Sigmoid colon (tissue), 7 donors: ENCODE measurements around the gene NOP16. TPM values are rescaled to one million over a fixed set of nuclear protein-coding genes. Genes with fewer than 3 reads are reported as not detected.

ENCODE experiments used
- DNase-seq: peaks from one replicate; pipeline ENCODE4 v3.0.0-alpha.2; 2019
- H3K27ac ChIP-seq, 4 donors: fragments of 200-600 bp; sonication (generic); one replicate each; pipeline ENCODE4 v1.5.1; 2016 to 2019; ENCODE audit warnings: mild to moderate bottlenecking in 1 of 4
- H3K27me3 ChIP-seq, 3 donors: fragments of 200-600 bp; sonication (generic); one replicate each; pipeline ENCODE4 v1.5.1; 2019; ENCODE audit warnings: mild to moderate bottlenecking in 1 of 3
- H3K36me3 ChIP-seq, 4 donors: fragments of 200-600 bp; sonication (generic); one replicate each; pipeline ENCODE4 v1.5.1; 2016 to 2019
- H3K4me1 ChIP-seq, 4 donors: fragments of 200-600 bp; sonication (generic); one replicate each; pipeline ENCODE4 v1.5.1; 2017 to 2019
- H3K4me3 ChIP-seq, 4 donors: fragments of 200-600 bp; sonication (generic); one replicate each; pipeline ENCODE4 v1.5.1; 2017 to 2019; ENCODE audit warnings: mild to moderate bottlenecking in 2 of 4, moderate library complexity in 1 of 4
- H3K9me3 ChIP-seq, 4 donors: fragments of 200-600 bp in 3 of 4; sonication (generic) in 3 of 4; one replicate each; pipeline versions ENCODE4 v1.5.1 to v1.6.1; 2013 to 2019
- EP300 ChIP-seq, 4 donors: sonication (generic); formaldehyde crosslinking; IDR thresholded peaks; one replicate each; pipeline ENCODE4 v1.6.1; 2017; ENCODE audit warnings: antibody characterized with exemption in 4 of 4
- POLR2A ChIP-seq, 2 donors: fragments of 450-650 bp; IDR thresholded peaks; one replicate each; pipeline ENCODE4 v1.6.1; 2016; ENCODE audit warnings: antibody characterized with exemption in 2 of 2, mild to moderate bottlenecking in 2 of 2, moderate library complexity in 2 of 2
- POLR2AphosphoS5 ChIP-seq, 4 donors: sonication (generic); formaldehyde crosslinking; IDR thresholded peaks; one replicate each; pipeline ENCODE4 v1.6.1; 2017; ENCODE audit warnings: antibody characterized with exemption in 4 of 4
- WGBS, 2 donors: extraction: QIAGEN DNeasy Blood & Tissue Kit; methylation state at CpG; one replicate each; pipeline ENCODE4 v1.1.7; 2013; 5-methylcytosine and 5-hydroxymethylcytosine counted together
- intact Hi-C: fragments of 100-400 bp; cut with DNase I; formaldehyde crosslinking; loops from one replicate; pipeline ENCODE4 v1.15.1; 2023
- polyA plus RNA-seq, 3 donors: library from polyadenylated mRNA; stranded (reverse); fragments of 200-250 nt; gene quantifications; one replicate each; pipeline ENCODE4 v1.2.3, GENCODE V29; 2013
- total RNA-seq, 4 donors: library from RNA; depleted of rRNA; stranded (reverse); fragments of >200 nt; gene quantifications; one replicate each; pipeline ENCODE4 v1.1.0, GENCODE V29; 2016
- TF ChIP-seq, protein P1 (sequence below), 4 experiments: fragments of 450-650 bp in 3 of 4; fragments of 200-600 bp in 1 of 4; IDR thresholded peaks; one replicate each; pipeline ENCODE4 v1.5.1; 2016 to 2019; ENCODE audit warnings: antibody characterized with exemption in 4 of 4, mild to moderate bottlenecking in 3 of 4, moderate library complexity in 2 of 4
- donor health status: healthy with polysubstance abuse.
- donor health status: Bipolar disorder and iron deficiency.
- donor health status: healthy.

The NOP16 gene
- total and polyA plus RNA-seq, 7 donors = 4.4 to 50.7 (median 17.8) TPM

DNA sequence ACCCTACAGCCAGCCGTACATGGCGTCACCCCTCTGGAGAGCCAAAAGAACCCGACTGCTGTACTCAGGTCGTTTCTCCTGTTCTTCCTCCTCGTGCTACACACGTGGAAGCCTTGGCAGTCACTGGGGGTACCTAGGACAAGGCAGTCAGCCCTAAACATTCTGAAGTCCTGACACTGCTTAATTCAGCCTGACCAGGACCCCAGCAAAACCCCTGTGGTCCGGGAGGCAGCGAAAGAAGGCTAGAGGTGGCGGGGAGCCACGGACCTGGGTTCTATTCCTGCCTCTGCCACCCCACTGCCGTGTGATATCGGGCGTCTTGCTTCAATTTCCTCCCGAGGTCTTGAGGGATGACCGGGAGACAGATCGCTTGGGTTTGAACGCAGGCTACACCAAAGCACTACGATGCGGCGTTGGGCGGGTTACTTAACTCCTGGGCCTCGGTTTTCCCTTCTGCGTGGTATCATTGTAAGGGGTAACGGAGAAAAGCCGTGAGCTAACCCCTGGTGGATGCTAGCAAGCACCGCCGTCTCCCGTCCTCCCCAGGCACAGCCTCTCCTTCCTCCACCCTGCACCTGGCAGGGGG lies 23.5 kb downstream of the NOP16 start:
- Histone ChIP-seq H3K4me1 (peaks cover 0 to 32% (median 27%) of the 10 kb centered on the region in 4 donors), H3K27ac (peak overlapping the region; percentile 81 to 85 (median 83)), H3K36me3 (peaks cover 0 to 27% (median 8%) of the 10 kb centered on the region in 4 donors), H3K4me3 (peak overlapping the region; percentile 47 to 85 (median 72)), H3K9me3 (no peaks in the 10 kb centered on the region), H3K27me3 (no peaks in the 10 kb centered on the region)
- WGBS, 2 donors = 29 to 30% methylated on average over 28 of the region's 28 CpGs
- TF ChIP-seq, protein P1, sequence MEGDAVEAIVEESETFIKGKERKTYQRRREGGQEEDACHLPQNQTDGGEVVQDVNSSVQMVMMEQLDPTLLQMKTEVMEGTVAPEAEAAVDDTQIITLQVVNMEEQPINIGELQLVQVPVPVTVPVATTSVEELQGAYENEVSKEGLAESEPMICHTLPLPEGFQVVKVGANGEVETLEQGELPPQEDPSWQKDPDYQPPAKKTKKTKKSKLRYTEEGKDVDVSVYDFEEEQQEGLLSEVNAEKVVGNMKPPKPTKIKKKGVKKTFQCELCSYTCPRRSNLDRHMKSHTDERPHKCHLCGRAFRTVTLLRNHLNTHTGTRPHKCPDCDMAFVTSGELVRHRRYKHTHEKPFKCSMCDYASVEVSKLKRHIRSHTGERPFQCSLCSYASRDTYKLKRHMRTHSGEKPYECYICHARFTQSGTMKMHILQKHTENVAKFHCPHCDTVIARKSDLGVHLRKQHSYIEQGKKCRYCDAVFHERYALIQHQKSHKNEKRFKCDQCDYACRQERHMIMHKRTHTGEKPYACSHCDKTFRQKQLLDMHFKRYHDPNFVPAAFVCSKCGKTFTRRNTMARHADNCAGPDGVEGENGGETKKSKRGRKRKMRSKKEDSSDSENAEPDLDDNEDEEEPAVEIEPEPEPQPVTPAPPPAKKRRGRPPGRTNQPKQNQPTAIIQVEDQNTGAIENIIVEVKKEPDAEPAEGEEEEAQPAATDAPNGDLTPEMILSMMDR (IDR thresholded peaks at IDR 0.05) = no peak
- TF ChIP-seq POLR2AphosphoS5 (IDR thresholded peaks at IDR 0.05) = no peak
- TF ChIP-seq POLR2A (IDR thresholded peaks at IDR 0.05) = no peak
- no peak for TF ChIP-seq EP300 (IDR thresholded peaks at IDR 0.05)
- intact Hi-C loops = loop anchor here (2.0 to 5.0 kb wide), 2 partner anchors 52 to 172 kb away; partner anchors contain the start of genes CLTB and RNF44
- DNase-seq = no peak

DNA sequence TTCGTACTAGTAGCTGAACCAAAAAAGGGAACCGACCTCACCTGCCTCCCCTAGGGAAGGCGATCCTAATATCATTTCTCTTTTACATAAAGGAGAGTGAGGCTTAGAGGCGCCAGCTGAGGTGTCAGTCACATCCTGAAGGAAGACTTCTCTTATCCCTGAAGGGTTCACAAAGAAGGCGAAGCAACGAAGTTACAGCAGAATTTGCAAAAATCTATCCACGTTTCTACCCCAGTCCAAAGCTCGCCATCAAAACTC lies 26.2 kb downstream of the NOP16 start:
- Histone ChIP-seq H3K9me3 (no peaks in the 10 kb centered on the region), H3K27ac (peak overlapping the region; percentile 72 to 87 (median 84)), H3K4me1 (peaks cover 0 to 39% (median 30%) of the 10 kb centered on the region in 4 donors), H3K4me3 (peak overlapping the region in 3 of 4 donors; percentile 79 to 99 (median 82)), H3K36me3 (peaks cover 0 to 18% (median 2%) of the 10 kb centered on the region in 4 donors), H3K27me3 (no peaks in the 10 kb centered on the region)
- TF ChIP-seq EP300 (IDR thresholded peaks at IDR 0.05) = no peak
- TF ChIP-seq POLR2AphosphoS5 (IDR thresholded peaks at IDR 0.05) = no peak
- TF ChIP-seq, protein P1 (IDR thresholded peaks at IDR 0.05) = no peak
- no peak for TF ChIP-seq POLR2A (IDR thresholded peaks at IDR 0.05)
- intact Hi-C loops = loop anchor here (5.0 kb wide), 1 partner anchor 175 kb away; the partner anchor contains the start of gene RNF44
- WGBS, 2 donors = 62 to 77% methylated on average over 8 of the region's 8 CpGs
- DNase-seq = no peak

- TF ChIP-seq POLR2A (IDR thresholded peaks at IDR 0.05) (peak; percentile 55 to 85), POLR2AphosphoS5 (IDR thresholded peaks at IDR 0.05) (peak; percentile 89 to 98 (median 93)), EP300 (IDR thresholded peaks at IDR 0.05) (no peak)
- TF ChIP-seq, protein P1 (IDR thresholded peaks at IDR 0.05) = peak in 2 of 4 experiments; percentile 3 to 9
- WGBS, 2 donors = 1 to 4% methylated on average over 56 of the region's 56 CpGs
- intact Hi-C loops = loop anchor here (5.0 kb wide), 1 partner anchor 176 kb away; the partner anchor contains the start of gene RNF44
- peak within 1 kb of the TSS; percentile 72 to 99 (median 80) for H3K4me3 ChIP-seq
- H3K27me3 ChIP-seq = no peaks in the 10 kb centered on the region
- peaks cover 0 to 23% (median 2%) of the 10 kb centered on the region in 4 donors for H3K36me3 ChIP-seq
- H3K27ac ChIP-seq = peak within 1 kb of the TSS; percentile 72 to 87 (median 84)
- H3K9me3 ChIP-seq = no peaks in the 10 kb centered on the region
- H3K4me1 ChIP-seq = peaks cover 0 to 36% (median 29%) of the 10 kb centered on the region in 4 donors
- DNase-seq = peak; percentile 96
Measured at GRCh38 chr5:176361437-176362232, 26.8 kb downstream of the NOP16 start, which contains the start of gene KIAA1191. TSS of gene KIAA1191 (minus strand) at chr5:176361764. CDS start at chr5:176359508, 2,256 bp downstream.

DNA sequence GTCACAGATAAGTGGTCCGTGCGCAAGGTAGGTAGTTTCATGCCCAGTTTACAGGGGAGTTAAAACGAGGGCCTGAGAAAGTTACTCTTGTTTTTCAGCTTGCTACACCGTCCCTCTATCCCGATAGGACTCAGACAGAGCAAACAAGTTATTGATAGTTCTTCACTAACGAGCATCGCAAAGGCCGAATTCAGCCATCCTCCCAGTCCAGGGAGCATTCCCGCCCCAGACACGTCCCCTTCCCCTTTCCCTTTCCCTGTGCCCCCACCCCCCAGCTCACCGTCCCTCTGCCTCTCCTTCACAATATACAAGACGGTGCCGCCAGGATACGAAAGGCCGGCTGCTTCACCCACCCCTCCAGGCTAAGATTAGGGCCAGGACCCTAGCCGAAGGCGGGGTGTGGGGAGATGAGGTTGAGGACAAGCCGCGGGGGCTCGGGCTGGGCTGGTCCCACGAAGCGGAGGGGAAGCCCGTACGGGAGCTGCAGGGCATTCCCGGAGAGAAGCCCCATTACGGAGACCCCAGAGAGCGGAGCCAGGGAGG lies 27.4 kb downstream of the NOP16 start:
- WGBS, 2 donors = 2 to 3% methylated on average over 27 of the region's 27 CpGs
- H3K9me3 ChIP-seq = no peaks in the 10 kb centered on the region
- intact Hi-C loops = loop anchor here (5.0 kb wide), 1 partner anchor 176 kb away; the partner anchor contains the start of gene RNF44

More for the DNA sequence above, 27.4 kb downstream of the NOP16 start:
- H3K4me1 ChIP-seq = peaks cover 0 to 31% (median 23%) of the 10 kb centered on the region in 4 donors
- H3K4me3 ChIP-seq = peak overlapping the region; percentile 72 to 99 (median 80)
- no peak for DNase-seq
- peaks cover 0 to 30% (median 2%) of the 10 kb centered on the region in 4 donors for H3K36me3 ChIP-seq
- H3K27ac ChIP-seq = peak overlapping the region; percentile 72 to 87 (median 84)
- no peaks in the 10 kb centered on the region for H3K27me3 ChIP-seq
- TF ChIP-seq POLR2AphosphoS5 (IDR thresholded peaks at IDR 0.05) = no peak
- TF ChIP-seq, protein P1 (IDR thresholded peaks at IDR 0.05) = peak in 1 of 4 experiments; percentile 0
- no peak for TF ChIP-seq EP300 (IDR thresholded peaks at IDR 0.05)
- no peak for TF ChIP-seq POLR2A (IDR thresholded peaks at IDR 0.05)
